SU-DHL-6 (cell line): ENCODE data around the gene GRK3.

ENCODE experiments used
- H2AFZ ChIP-seq: fragments of 200-600 bp; sonication (generic); 2 replicates; pipeline ENCODE4 v1.6.1; 2014; ENCODE audit warnings: low read depth, mild to moderate bottlenecking, moderate library complexity, mixed read lengths, antibody characterized with exemption, low read length; ENCODE audit not compliant: severe bottlenecking
- H3F3A ChIP-seq: fragments of 200-600 bp; shearing (Covaris generic); 2 replicates; pipeline ENCODE4 v1.6.0; 2016; ENCODE audit warnings: antibody characterized with exemption, mild to moderate bottlenecking; ENCODE audit not compliant: insufficient read depth
- H3K27ac ChIP-seq: fragments of 200-600 bp; sonication (generic); 2 replicates; pipeline ENCODE4 v1.5.1; 2016; ENCODE audit warnings: low read depth, mild to moderate bottlenecking, low read length, moderate library complexity, mixed read lengths
- H3K27me3 ChIP-seq: fragments of 200-600 bp; sonication (generic), shearing (Covaris generic); 2 replicates; pipeline ENCODE4 v1.6.0; 2014; ENCODE audit warnings: mild to moderate bottlenecking, low read length
- H3K36me3 ChIP-seq: fragments of 200-600 bp; sonication (generic); 2 replicates; pipeline ENCODE4 v1.6.1; 2014; ENCODE audit warnings: mild to moderate bottlenecking, low read length, mixed read lengths
- H3K4me2 ChIP-seq: fragments of 300-600, 200-600 bp; shearing (Covaris generic), sonication (generic); 2 replicates; pipeline ENCODE4 v1.6.0; 2014; ENCODE audit warnings: low read length, low read depth, mild to moderate bottlenecking; ENCODE audit not compliant: poor library complexity, severe bottlenecking
- H3K4me3 ChIP-seq: fragments of 200-600 bp; sonication (generic); 2 replicates; pipeline ENCODE4 v1.5.1; 2014; ENCODE audit warnings: antibody characterized with exemption, low read length, mild to moderate bottlenecking, mixed read lengths; ENCODE audit not compliant: insufficient read depth, poor library complexity, severe bottlenecking
- H3K79me2 ChIP-seq: fragments of 200-600 bp; sonication (generic); 2 replicates; pipeline ENCODE4 v1.6.1; 2014; ENCODE audit warnings: mild to moderate bottlenecking, low read length, moderate library complexity; ENCODE audit not compliant: insufficient read depth
- H3K9ac ChIP-seq: fragments of 200-600 bp; sonication (generic); 2 replicates; pipeline ENCODE4 v1.7.0; 2014; ENCODE audit warnings: mild to moderate bottlenecking, low read length
- H3K9me2 ChIP-seq: fragments of 200-600 bp; sonication (generic); replicated peaks from 2 replicates; pipeline ENCODE4 v1.6.1; 2014; ENCODE audit warnings: low read length; ENCODE audit not compliant: insufficient read depth
- H3K9me3 ChIP-seq: fragments of 200-600 bp; sonication (generic); 2 replicates; pipeline ENCODE4 v1.6.1; 2014; ENCODE audit warnings: low read length, mixed read lengths; ENCODE audit not compliant: insufficient read depth
- H4K20me1 ChIP-seq: fragments of 200-600 bp; sonication (generic); 2 replicates; pipeline ENCODE4 v1.6.1; 2014; ENCODE audit warnings: low read depth, mild to moderate bottlenecking, antibody characterized with exemption, low read length, moderate library complexity, mixed read lengths
- EZH2phosphoT487 ChIP-seq: fragments of 200-600 bp; sonication (generic), shearing (Covaris generic); conservative IDR thresholded peaks from 2 replicates; pipeline ENCODE4 v1.6.1; 2018; ENCODE audit warnings: mild to moderate bottlenecking, antibody characterized with exemption, low read length, moderate library complexity, mixed read lengths
- TF ChIP-seq, protein P1 (sequence below): fragments of 200-600 bp; sonication (generic); IDR thresholded peaks from one replicate; pipeline ENCODE4 v1.5.1; 2017; ENCODE audit warnings: antibody characterized with exemption, mild to moderate bottlenecking, low read length, moderate library complexity; ENCODE audit not compliant: insufficient read depth, poor library complexity, severe bottlenecking

The GRK3 gene

GRCh38 chr22:25564979-25565677 is 653 bp downstream of the GRK3 start:
- Histone ChIP-seq H3K79me2 (peaks cover 33% of the 10 kb centered on the region; the same call in 1 of the 2 replicates), H3K9me3 (no peaks in the 10 kb centered on the region)

DNA sequence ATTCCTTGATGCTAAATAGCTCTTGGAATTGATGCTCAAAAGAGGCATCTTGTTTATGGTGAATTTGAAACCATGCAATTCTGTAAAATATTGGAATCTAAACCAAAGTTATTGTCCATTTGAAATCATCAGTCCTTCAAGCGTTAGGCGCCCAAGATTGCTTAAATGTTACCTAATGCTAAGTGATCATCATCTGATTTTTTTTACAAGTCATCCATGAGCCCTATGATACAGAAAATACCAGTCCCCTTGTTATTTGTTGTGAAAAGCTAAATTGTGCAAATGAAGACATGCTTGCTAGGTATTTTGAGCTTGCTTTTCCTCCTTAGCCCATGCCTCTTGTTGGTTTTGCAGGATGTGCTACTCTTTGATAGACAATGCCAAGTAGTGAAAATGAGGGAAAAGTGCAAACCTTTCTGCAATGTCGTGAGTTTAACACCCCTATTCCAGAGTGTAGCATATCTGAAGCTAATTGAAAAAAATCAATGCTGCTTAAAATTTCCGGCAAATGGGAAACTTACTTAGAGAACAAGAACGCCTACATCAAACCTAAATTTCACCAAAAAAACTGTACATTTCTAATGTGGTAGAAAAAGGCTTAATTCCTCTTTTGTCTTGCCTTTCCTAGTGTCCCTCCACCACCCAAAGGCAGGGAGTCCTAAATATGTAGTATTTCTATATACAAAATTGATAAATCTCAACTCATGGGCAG is 1.9 kb downstream of the GRK3 start:
- Histone ChIP-seq H3K9ac (peak overlapping the region; percentile 69; the same call in 1 of the 2 replicates), H3K27me3 (no peaks in the 10 kb centered on the region), H4K20me1 (peaks cover 5% of the 10 kb centered on the region; the same call in 1 of the 2 replicates), H3K4me2 (peak overlapping the region; percentile 65), H3K27ac (peak overlapping the region; percentile 40), H3F3A (peaks cover 12% of the 10 kb centered on the region), H2AFZ (no peak overlapping the region), H3K9me3 (no peaks in the 10 kb centered on the region), H3K9me2 (no peaks in the 10 kb centered on the region), H3K36me3 (no peaks in the 10 kb centered on the region), H3K79me2 (peaks cover 44% of the 10 kb centered on the region), H3K4me3 (peak overlapping the region; percentile 60)
- no peak for TF ChIP-seq EZH2phosphoT487
- TF ChIP-seq, protein P1, sequence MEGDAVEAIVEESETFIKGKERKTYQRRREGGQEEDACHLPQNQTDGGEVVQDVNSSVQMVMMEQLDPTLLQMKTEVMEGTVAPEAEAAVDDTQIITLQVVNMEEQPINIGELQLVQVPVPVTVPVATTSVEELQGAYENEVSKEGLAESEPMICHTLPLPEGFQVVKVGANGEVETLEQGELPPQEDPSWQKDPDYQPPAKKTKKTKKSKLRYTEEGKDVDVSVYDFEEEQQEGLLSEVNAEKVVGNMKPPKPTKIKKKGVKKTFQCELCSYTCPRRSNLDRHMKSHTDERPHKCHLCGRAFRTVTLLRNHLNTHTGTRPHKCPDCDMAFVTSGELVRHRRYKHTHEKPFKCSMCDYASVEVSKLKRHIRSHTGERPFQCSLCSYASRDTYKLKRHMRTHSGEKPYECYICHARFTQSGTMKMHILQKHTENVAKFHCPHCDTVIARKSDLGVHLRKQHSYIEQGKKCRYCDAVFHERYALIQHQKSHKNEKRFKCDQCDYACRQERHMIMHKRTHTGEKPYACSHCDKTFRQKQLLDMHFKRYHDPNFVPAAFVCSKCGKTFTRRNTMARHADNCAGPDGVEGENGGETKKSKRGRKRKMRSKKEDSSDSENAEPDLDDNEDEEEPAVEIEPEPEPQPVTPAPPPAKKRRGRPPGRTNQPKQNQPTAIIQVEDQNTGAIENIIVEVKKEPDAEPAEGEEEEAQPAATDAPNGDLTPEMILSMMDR: no peak

More at GRCh38 chr22:25564979-25565677, 653 bp downstream of the GRK3 start:
- Histone ChIP-seq H3K36me3 (no peaks in the 10 kb centered on the region), H3K4me3 (peak overlapping the region; percentile 60), H3F3A (peaks cover 12% of the 10 kb centered on the region), H3K4me2 (peak overlapping the region; percentile 65), H4K20me1 (peaks cover 5% of the 10 kb centered on the region; the same call in 1 of the 2 replicates), H2AFZ (peak overlapping the region; percentile 82), H3K9me2 (no peaks in the 10 kb centered on the region), H3K27ac (peak overlapping the region; percentile 41; the same call in 1 of the 2 replicates), H3K9ac (peak overlapping the region; percentile 69), H3K27me3 (no peaks in the 10 kb centered on the region)
- no peak for TF ChIP-seq EZH2phosphoT487
- TF ChIP-seq, protein P1: no peak

GRCh38 chr22:25566898-25567235 is 2.4 kb downstream of the GRK3 start:
- H3K36me3 ChIP-seq: no peaks in the 10 kb centered on the region
- H3K4me3 ChIP-seq: peak overlapping the region; percentile 60
- peak overlapping the region; percentile 8; the same call in 1 of the 2 replicates for H3K9ac ChIP-seq
- H3K9me3 ChIP-seq: no peaks in the 10 kb centered on the region
- H2AFZ ChIP-seq: no peak overlapping the region
- H3K27me3 ChIP-seq: no peaks in the 10 kb centered on the region
- H4K20me1 ChIP-seq: peaks cover 5% of the 10 kb centered on the region; the same call in 1 of the 2 replicates
- H3K79me2 ChIP-seq: peaks cover 48% of the 10 kb centered on the region
- peak overlapping the region; percentile 65 for H3K4me2 ChIP-seq
- TF ChIP-seq, protein P1: no peak
- TF ChIP-seq EZH2phosphoT487: no peak
- H3K9me2 ChIP-seq: no peaks in the 10 kb centered on the region
- H3K27ac ChIP-seq: peak overlapping the region; percentile 40
- H3F3A ChIP-seq: peaks cover 12% of the 10 kb centered on the region
